ENCODE data around the gene SH3GL2. TPM values are rescaled to one million over a fixed set of nuclear protein-coding genes. Genes with fewer than 3 reads are reported as not detected.

Gene SH3GL2
- polyA plus RNA-seq, 3 donors: not detected

DNA sequence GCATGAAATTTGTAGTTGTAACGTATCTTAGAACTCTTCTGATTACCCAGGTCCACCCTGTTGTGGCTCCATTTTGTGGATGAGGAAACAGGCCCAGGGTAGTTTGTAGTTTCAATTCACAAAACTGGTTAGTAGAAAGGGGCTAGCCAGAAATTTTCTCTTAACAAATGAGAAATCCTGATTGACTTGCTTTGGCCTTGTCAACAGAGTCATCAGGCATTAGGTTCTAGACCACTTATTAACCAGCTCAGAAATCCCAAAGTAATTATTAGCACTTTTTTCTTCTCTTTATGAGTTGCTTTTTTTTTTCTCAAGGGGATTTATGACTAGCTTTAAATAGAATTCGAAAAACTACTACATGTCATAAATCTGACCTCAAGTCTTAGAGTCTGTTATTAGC, 160.2 kb downstream of the SH3GL2 start:
- Mint-ChIP-seq H3K27me3 (ENCODE audit: low read depth in 3 of 3) (no peaks in the 10 kb centered on the region), H3K9me3 (peaks cover 0 to 5% (median 0%) of the 10 kb centered on the region in 7 donors), H3K4me3 (no peak overlapping the region), H3K4me1 (no peaks in the 10 kb centered on the region), H3K27ac (no peak overlapping the region), H3K36me3 (no peaks in the 10 kb centered on the region)
- Histone ChIP-seq H3K9me3 (replicated peaks in 1 of 2; ENCODE audit: control insufficient read depth in 1 of 2, insufficient read depth in 1 of 2, low read length in 2 of 2) (no peaks in the 10 kb centered on the region), H3K4me3 (replicated peaks in 1 of 3; ENCODE audit: low read depth in 2 of 3, low read length in 3 of 3) (no peak overlapping the region), H3K27me3 (ENCODE audit: control insufficient read depth in 2 of 2, insufficient read depth in 2 of 2, low read length in 2 of 2) (no peaks in the 10 kb centered on the region), H3K9ac (ENCODE audit: insufficient read depth, low read length, poor library complexity, severe bottlenecking) (no peak overlapping the region), H3K4me1 (ENCODE audit: control insufficient read depth in 1 of 2, insufficient read depth in 2 of 2, low read length in 2 of 2) (no peaks in the 10 kb centered on the region), H3K36me3 (replicated peaks in 1 of 2; ENCODE audit: control insufficient read depth in 1 of 2, insufficient read depth in 2 of 2, low read length in 2 of 2) (no peaks in the 10 kb centered on the region), H2AFZ (ENCODE audit: insufficient read depth, low read depth, low read length, poor library complexity, severe bottlenecking) (no peak overlapping the region), H3K27ac (ENCODE audit: low read depth in 1 of 2, low read length in 2 of 2) (no peak overlapping the region), H3K79me2 (ENCODE audit: insufficient read depth, low read length) (no peaks in the 10 kb centered on the region), H3K4me2 (replicated peaks; ENCODE audit: extremely low read depth, low read length, poor library complexity, severe bottlenecking) (no peak overlapping the region), H4K20me1 (ENCODE audit: insufficient read depth, low read length) (no peaks in the 10 kb centered on the region)
- TF ChIP-seq, protein P1, sequence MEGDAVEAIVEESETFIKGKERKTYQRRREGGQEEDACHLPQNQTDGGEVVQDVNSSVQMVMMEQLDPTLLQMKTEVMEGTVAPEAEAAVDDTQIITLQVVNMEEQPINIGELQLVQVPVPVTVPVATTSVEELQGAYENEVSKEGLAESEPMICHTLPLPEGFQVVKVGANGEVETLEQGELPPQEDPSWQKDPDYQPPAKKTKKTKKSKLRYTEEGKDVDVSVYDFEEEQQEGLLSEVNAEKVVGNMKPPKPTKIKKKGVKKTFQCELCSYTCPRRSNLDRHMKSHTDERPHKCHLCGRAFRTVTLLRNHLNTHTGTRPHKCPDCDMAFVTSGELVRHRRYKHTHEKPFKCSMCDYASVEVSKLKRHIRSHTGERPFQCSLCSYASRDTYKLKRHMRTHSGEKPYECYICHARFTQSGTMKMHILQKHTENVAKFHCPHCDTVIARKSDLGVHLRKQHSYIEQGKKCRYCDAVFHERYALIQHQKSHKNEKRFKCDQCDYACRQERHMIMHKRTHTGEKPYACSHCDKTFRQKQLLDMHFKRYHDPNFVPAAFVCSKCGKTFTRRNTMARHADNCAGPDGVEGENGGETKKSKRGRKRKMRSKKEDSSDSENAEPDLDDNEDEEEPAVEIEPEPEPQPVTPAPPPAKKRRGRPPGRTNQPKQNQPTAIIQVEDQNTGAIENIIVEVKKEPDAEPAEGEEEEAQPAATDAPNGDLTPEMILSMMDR (IDR thresholded peaks at IDR 0.05): no peak
- WGBS (ENCODE audit: insufficient coverage): no CpG with 5 or more reads among the region's 2 CpGs
- no peak for DNase-seq
- intact Hi-C loops (cut with micrococcal nuclease): no loop called here

DNA sequence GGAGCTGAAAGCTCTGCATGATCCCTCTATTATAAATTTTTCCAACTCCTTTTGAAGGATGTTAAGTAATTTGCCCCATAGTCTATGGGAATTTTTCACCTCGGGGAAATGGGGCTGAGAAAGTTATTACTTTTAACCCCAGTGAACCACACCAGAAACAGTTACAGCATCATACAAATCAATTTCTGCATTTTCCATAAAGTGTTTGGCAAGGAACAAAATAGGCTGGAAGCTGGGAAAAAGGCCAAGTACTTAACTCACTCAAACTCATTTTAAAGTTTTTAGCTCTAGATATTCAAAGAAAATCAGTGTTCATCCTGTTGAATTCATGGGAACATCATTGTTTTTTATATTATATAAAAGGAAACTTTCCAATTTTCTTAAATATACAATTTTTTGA, 160.9 kb downstream of the SH3GL2 start:
- no peak overlapping the region for H3K4me3 Mint-ChIP-seq
- H3K9me3 ChIP-seq (replicated peaks in 1 of 2; ENCODE audit: control insufficient read depth in 1 of 2, insufficient read depth in 1 of 2, low read length in 2 of 2): peaks cover 0 to 3% of the 10 kb centered on the region in 2 donors
- H3K9ac ChIP-seq (ENCODE audit: insufficient read depth, low read length, poor library complexity, severe bottlenecking): no peak overlapping the region
- no peaks in the 10 kb centered on the region for H3K4me1 Mint-ChIP-seq
- H3K27ac ChIP-seq (ENCODE audit: low read depth in 1 of 2, low read length in 2 of 2): no peak overlapping the region
- no peaks in the 10 kb centered on the region for H3K27me3 Mint-ChIP-seq (ENCODE audit: low read depth in 3 of 3)
- intact Hi-C loops (cut with micrococcal nuclease): no loop called here
- no peaks in the 10 kb centered on the region for H3K4me1 ChIP-seq (ENCODE audit: control insufficient read depth in 1 of 2, insufficient read depth in 2 of 2, low read length in 2 of 2)
- no peaks in the 10 kb centered on the region for H3K27me3 ChIP-seq (ENCODE audit: control insufficient read depth in 2 of 2, insufficient read depth in 2 of 2, low read length in 2 of 2)
- no peak overlapping the region for H3K4me3 ChIP-seq (replicated peaks in 1 of 3; ENCODE audit: low read depth in 2 of 3, low read length in 3 of 3)
- WGBS (ENCODE audit: insufficient coverage): no CpG with 5 or more reads among the region's 1 CpG
- H2AFZ ChIP-seq (ENCODE audit: insufficient read depth, low read depth, low read length, poor library complexity, severe bottlenecking): no peak overlapping the region
- H3K9me3 Mint-ChIP-seq: peaks cover 0 to 5% (median 2%) of the 10 kb centered on the region in 7 donors
- H3K27ac Mint-ChIP-seq: no peak overlapping the region
- H3K79me2 ChIP-seq (ENCODE audit: insufficient read depth, low read length): no peaks in the 10 kb centered on the region
- no peaks in the 10 kb centered on the region for H3K36me3 Mint-ChIP-seq
- H3K4me2 ChIP-seq (replicated peaks; ENCODE audit: extremely low read depth, low read length, poor library complexity, severe bottlenecking): no peak overlapping the region
- DNase-seq: no peak
- no peaks in the 10 kb centered on the region for H3K36me3 ChIP-seq (replicated peaks in 1 of 2; ENCODE audit: control insufficient read depth in 1 of 2, insufficient read depth in 2 of 2, low read length in 2 of 2)
- H4K20me1 ChIP-seq (ENCODE audit: insufficient read depth, low read length): no peaks in the 10 kb centered on the region
- TF ChIP-seq, protein P1 (IDR thresholded peaks at IDR 0.05): no peak
